GM21526 (cell line): ENCODE measurements around the gene CWC22.
"Not testable (repeated sequence)": the region's sequence is repeated elsewhere in the genome, so short reads cannot be mapped to it uniquely, and the experiment has no call there.

Source experiments
- ATAC-seq: cut with Tn5 transposase; IDR thresholded peaks from one replicate; pipeline ENCODE4 v1.9.1; 2021; ENCODE audit warnings: moderate library complexity; ENCODE audit not compliant: unreplicated experiment, low FRiP score

Gene CWC22

GRCh38 chr2:180006781-180007579 lies at the start of gene CWC22:
TSS of gene CWC22 (minus strand) at chr2:180007297. CDS start at chr2:179993341, 13,956 bp downstream.
- ATAC-seq, result peak; percentile 98

- ATAC-seq, result no peak
These were observed 49.4 kb upstream of the CWC22 start for GRCh38 chr2:180056367-180057118.

GRCh38 chr2:180054576-180054975 lies 47.5 kb upstream of the CWC22 start:
- ATAC-seq, result not testable (repeated sequence)

GRCh38 chr2:180050246-180050645 lies 43.1 kb upstream of the CWC22 start:
- ATAC-seq, result no peak

GRCh38 chr2:180048251-180048650 lies 41.2 kb upstream of the CWC22 start:
- ATAC-seq, result no peak

- no peak for ATAC-seq
These were observed 39.7 kb upstream of the CWC22 start for GRCh38 chr2:180046776-180047175.

- no peak for ATAC-seq
These were observed 39.1 kb upstream of the CWC22 start for GRCh38 chr2:180046202-180046601.

- ATAC-seq, result no peak
These were observed 33.2 kb upstream of the CWC22 start for GRCh38 chr2:180040146-180040925.

- ATAC-seq, result no peak
These were observed 31.9 kb upstream of the CWC22 start for GRCh38 chr2:180038997-180039396.

- ATAC-seq, result no peak
These were observed 27.1 kb upstream of the CWC22 start for GRCh38 chr2:180033993-180034894.

GRCh38 chr2:180029575-180029974 lies 22.5 kb upstream of the CWC22 start:
- ATAC-seq, result no peak

GRCh38 chr2:180021850-180022249 lies 14.8 kb upstream of the CWC22 start:
- ATAC-seq, result no peak

GRCh38 chr2:180017784-180018183 lies 10.7 kb upstream of the CWC22 start:
- ATAC-seq, result no peak

- no peak for ATAC-seq
These were observed 9.8 kb upstream of the CWC22 start for GRCh38 chr2:180016937-180017336.

- no peak for ATAC-seq
These were observed 9.0 kb upstream of the CWC22 start for GRCh38 chr2:180015951-180016709.

GRCh38 chr2:180012523-180012922 lies 5.4 kb upstream of the CWC22 start:
- ATAC-seq, result no peak

- no peak for ATAC-seq
These were observed 3.6 kb upstream of the CWC22 start for GRCh38 chr2:180010701-180011100.

- ATAC-seq, result no peak
These were observed 866 bp downstream of the CWC22 start for GRCh38 chr2:180006231-180006630.

GRCh38 chr2:180005465-180005864 lies 1.6 kb downstream of the CWC22 start:
- not testable (repeated sequence) for ATAC-seq
